GM23338 (cell line): Measurements from ENCODE around the gene COL26A1. TPM values are rescaled to one million over a fixed set of nuclear protein-coding genes. Genes with fewer than 3 reads are reported as not detected.

Experiments
- ATAC-seq: fragments of 200-7000 bp; cut with Tn5 transposase; 3 replicates; pipeline ENCODE4 v1.9.1; 2020
- DNase-seq: peaks from one replicate; pipeline ENCODE4 v3.0.0-alpha.2; 2015; ENCODE audit warnings: low spot score
- H2AFZ ChIP-seq: fragments of 200-600 bp; sonication (generic); 2 replicates; pipeline ENCODE4 v1.8.0; 2016; ENCODE audit warnings: antibody characterized with exemption, mild to moderate bottlenecking, moderate library complexity
- H3F3A ChIP-seq: fragments of 200-600 bp; sonication (generic); replicated peaks from 2 replicates; pipeline ENCODE4 v1.8.0; 2017; ENCODE audit warnings: antibody characterized with exemption, mixed run types, low read depth
- H3K27ac ChIP-seq: fragments of 200-600 bp; sonication (generic); 2 replicates; pipeline ENCODE4 v1.6.1; 2016; ENCODE audit warnings: low read depth
- H3K27me3 ChIP-seq: fragments of 200-600 bp; sonication (generic); 2 replicates; pipeline ENCODE4 v1.8.0; 2016; ENCODE audit warnings: mild to moderate bottlenecking, mixed run types, moderate library complexity; ENCODE audit not compliant: insufficient read depth
- H3K36me3 ChIP-seq: fragments of 200-600 bp; sonication (generic); 2 replicates; pipeline ENCODE4 v1.8.0; 2016; ENCODE audit warnings: mild to moderate bottlenecking; ENCODE audit not compliant: insufficient read depth
- H3K4me1 ChIP-seq: fragments of 200-600 bp; sonication (generic); 2 replicates; pipeline ENCODE4 v1.8.0; 2016; ENCODE audit warnings: mild to moderate bottlenecking, moderate library complexity; ENCODE audit not compliant: insufficient read depth
- H3K4me2 ChIP-seq: fragments of 200-600 bp; sonication (generic); 2 replicates; pipeline ENCODE4 v1.7.1; 2017; ENCODE audit warnings: mixed run types
- H3K4me3 ChIP-seq: fragments of 200-600 bp; sonication (generic); 2 replicates; pipeline ENCODE4 v1.6.1; 2016; ENCODE audit warnings: mixed run types
- H3K79me2 ChIP-seq: fragments of 200-600 bp; sonication (generic); replicated peaks from 2 replicates; pipeline ENCODE4 v1.8.0; 2017; ENCODE audit warnings: mild to moderate bottlenecking; ENCODE audit not compliant: insufficient read depth
- H3K9me2 ChIP-seq: fragments of 200-600 bp; sonication (generic); 2 replicates; pipeline ENCODE4 v1.8.0; 2017; ENCODE audit not compliant: insufficient read depth
- H4K20me1 ChIP-seq: fragments of 200-600 bp; sonication (generic); replicated peaks from 2 replicates; pipeline ENCODE4 v1.8.0; 2017; ENCODE audit warnings: mild to moderate bottlenecking; ENCODE audit not compliant: insufficient read depth
- H3K27ac Mint-ChIP-seq: 2 replicates; pipeline ENCODE4 v1.8.0; 2020; ENCODE audit warnings: inconsistent platforms, mild to moderate bottlenecking, moderate library complexity, mixed read lengths
- H3K27me3 Mint-ChIP-seq: 3 replicates; pipeline ENCODE4 v1.8.0; 2022; ENCODE audit warnings: low read depth, mild to moderate bottlenecking, moderate library complexity, mixed read lengths, inconsistent platforms; ENCODE audit not compliant: insufficient read depth, poor library complexity
- H3K36me3 Mint-ChIP-seq: 3 replicates; pipeline ENCODE4 v1.8.0; 2021; ENCODE audit warnings: low read depth, mild to moderate bottlenecking, inconsistent platforms, moderate library complexity, mixed read lengths
- H3K4me1 Mint-ChIP-seq: 3 replicates; pipeline ENCODE4 v1.8.0; 2020; ENCODE audit warnings: mild to moderate bottlenecking, inconsistent platforms, mixed read lengths
- H3K4me3 Mint-ChIP-seq: 3 replicates; pipeline ENCODE4 v1.8.0; 2021; ENCODE audit warnings: moderate library complexity, mild to moderate bottlenecking, inconsistent platforms, mixed read lengths
- H3K9me3 Mint-ChIP-seq: 3 replicates; pipeline ENCODE4 v1.8.0; 2020; ENCODE audit warnings: moderate library complexity, mild to moderate bottlenecking, inconsistent platforms, mixed read lengths
- CREB1 ChIP-seq: fragments of 250-450 bp; sonication (Bioruptor Pico); IDR thresholded peaks from 2 replicates; pipeline ENCODE4 v1.5.0; 2020; ENCODE audit warnings: low read depth, mild to moderate bottlenecking, moderate library complexity
- EZH2 ChIP-seq: fragments of 200-600 bp; sonication (generic); IDR thresholded peaks from one replicate; pipeline ENCODE4 v1.8.0; 2017; ENCODE audit warnings: antibody characterized with exemption, mild to moderate bottlenecking, low read depth; ENCODE audit not compliant: unreplicated experiment
- EZH2phosphoT487 ChIP-seq: fragments of 200-600 bp; sonication (generic); IDR thresholded peaks from one replicate; pipeline ENCODE4 v1.8.1; 2018; ENCODE audit warnings: antibody characterized with exemption; ENCODE audit not compliant: unreplicated experiment
- JUNB ChIP-seq: IDR thresholded peaks from one replicate; pipeline ENCODE4 v1.6.1; 2016; ENCODE audit warnings: antibody characterized with exemption; ENCODE audit not compliant: unreplicated experiment
- NANOG ChIP-seq: IDR thresholded peaks from 2 replicates; pipeline ENCODE4 v1.6.1; 2016; ENCODE audit warnings: antibody characterized with exemption, borderline replicate concordance
- POLR2AphosphoS5 ChIP-seq: IDR thresholded peaks from 2 replicates; pipeline ENCODE4 v1.6.1; 2016; ENCODE audit warnings: antibody characterized with exemption, low read depth
- STAT1 ChIP-seq: IDR thresholded peaks from one replicate; pipeline ENCODE4 v1.6.1; 2016; ENCODE audit warnings: antibody characterized with exemption; ENCODE audit not compliant: unreplicated experiment
- ZNF114 ChIP-seq: fragments of 250-450 bp; sonication (Bioruptor Pico); IDR thresholded peaks from 2 replicates; pipeline ENCODE4 v1.5.0; 2020; ENCODE audit warnings: mild to moderate bottlenecking, moderate library complexity
- ZNF331 ChIP-seq: fragments of 250-450 bp; sonication (Bioruptor Pico); IDR thresholded peaks from 2 replicates; pipeline ENCODE4 v1.5.0; 2020; ENCODE audit warnings: low read depth, mild to moderate bottlenecking, moderate library complexity
- polyA plus RNA-seq: library from polyadenylated mRNA; unstranded; fragments of >200 nt; fragmentation: Nextera tagmentation; extraction: Ambion mirVana; gene quantifications from 2 replicates; pipeline ENCODE4 v1.2.1, GENCODE V29; 2016
- total RNA-seq: library from RNA; depleted of rRNA; stranded (reverse); fragments of >200 nt; shearing (Covaris generic); gene quantifications from 2 replicates; pipeline ENCODE4 v1.2.3, GENCODE V29; 2014
- TF ChIP-seq, protein P1 (sequence below): IDR thresholded peaks from one replicate; pipeline ENCODE4 v1.6.1; 2018; ENCODE audit warnings: antibody characterized with exemption; ENCODE audit not compliant: unreplicated experiment
- TF ChIP-seq, protein P2 (sequence below), 2 experiments: fragments of 200-600 bp in 1 of 2; sonication (generic) in 1 of 2; conservative IDR thresholded peaks; 2 replicates each; pipeline versions ENCODE4 v1.5.1 to v1.6.1; 2016 to 2017; ENCODE audit warnings: antibody characterized with exemption in 2 of 2, low read depth in 2 of 2, mild to moderate bottlenecking in 2 of 2, moderate library complexity in 1 of 2
- TF ChIP-seq, protein P3 (sequence below): fragments of 250-450 bp; sonication (Bioruptor Pico); IDR thresholded peaks from 2 replicates; pipeline ENCODE4 v1.5.0; 2020; ENCODE audit warnings: mild to moderate bottlenecking, moderate library complexity
- TF ChIP-seq, protein P4 (sequence below): IDR thresholded peaks from 2 replicates; pipeline ENCODE4 v1.6.1; 2016; ENCODE audit warnings: antibody characterized with exemption

Gene COL26A1
- total and polyA plus RNA-seq, 2 experiments from 2014 or later = 17.8 to 55.0 TPM

DNA sequence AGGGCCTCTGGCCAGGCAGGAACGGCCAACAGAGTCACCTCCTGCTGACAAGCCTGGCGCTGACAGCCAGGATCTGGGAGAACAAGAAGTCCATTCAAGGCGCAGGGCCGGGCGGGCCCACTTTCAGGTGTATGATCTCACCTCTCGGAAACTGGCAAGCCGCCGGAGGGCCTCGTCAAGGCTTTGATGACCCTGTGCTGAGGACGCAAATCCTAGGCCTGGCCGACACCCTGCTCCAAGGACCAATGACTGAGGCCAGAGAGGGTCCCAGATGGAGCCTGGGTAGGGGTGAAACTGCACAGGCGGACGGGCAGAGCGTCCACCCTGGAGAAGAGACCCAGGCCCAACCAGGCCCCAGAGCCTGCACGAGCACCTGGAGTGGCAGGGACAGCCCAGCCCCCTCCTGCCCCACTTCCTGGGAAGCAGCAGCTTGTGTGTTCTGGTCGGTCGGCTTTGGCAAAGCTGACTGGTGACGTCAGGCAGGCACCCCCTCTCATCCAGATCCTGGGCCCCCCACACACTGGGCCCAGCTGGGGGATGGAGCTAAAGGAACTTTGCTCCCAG lies 235.8 kb downstream of the COL26A1 start:
- Histone ChIP-seq H3K27me3 (no peaks in the 10 kb centered on the region), H3K4me3 (no peak overlapping the region), H3K9me2 (no peaks in the 10 kb centered on the region), H3K27ac (no peak overlapping the region), H3K36me3 (no peaks in the 10 kb centered on the region), H3K4me2 (no peak overlapping the region), H3F3A (no peaks in the 10 kb centered on the region), H2AFZ (no peak overlapping the region), H4K20me1 (no peaks in the 10 kb centered on the region), H3K4me1 (no peaks in the 10 kb centered on the region), H3K79me2 (no peaks in the 10 kb centered on the region)
- no peak for ATAC-seq
- Mint-ChIP-seq H3K9me3 (no peaks in the 10 kb centered on the region), H3K27ac (no peak overlapping the region), H3K36me3 (no peaks in the 10 kb centered on the region), H3K4me1 (no peaks in the 10 kb centered on the region), H3K4me3 (no peak overlapping the region), H3K27me3 (peaks cover 3% of the 10 kb centered on the region)
- TF ChIP-seq, protein P1, sequence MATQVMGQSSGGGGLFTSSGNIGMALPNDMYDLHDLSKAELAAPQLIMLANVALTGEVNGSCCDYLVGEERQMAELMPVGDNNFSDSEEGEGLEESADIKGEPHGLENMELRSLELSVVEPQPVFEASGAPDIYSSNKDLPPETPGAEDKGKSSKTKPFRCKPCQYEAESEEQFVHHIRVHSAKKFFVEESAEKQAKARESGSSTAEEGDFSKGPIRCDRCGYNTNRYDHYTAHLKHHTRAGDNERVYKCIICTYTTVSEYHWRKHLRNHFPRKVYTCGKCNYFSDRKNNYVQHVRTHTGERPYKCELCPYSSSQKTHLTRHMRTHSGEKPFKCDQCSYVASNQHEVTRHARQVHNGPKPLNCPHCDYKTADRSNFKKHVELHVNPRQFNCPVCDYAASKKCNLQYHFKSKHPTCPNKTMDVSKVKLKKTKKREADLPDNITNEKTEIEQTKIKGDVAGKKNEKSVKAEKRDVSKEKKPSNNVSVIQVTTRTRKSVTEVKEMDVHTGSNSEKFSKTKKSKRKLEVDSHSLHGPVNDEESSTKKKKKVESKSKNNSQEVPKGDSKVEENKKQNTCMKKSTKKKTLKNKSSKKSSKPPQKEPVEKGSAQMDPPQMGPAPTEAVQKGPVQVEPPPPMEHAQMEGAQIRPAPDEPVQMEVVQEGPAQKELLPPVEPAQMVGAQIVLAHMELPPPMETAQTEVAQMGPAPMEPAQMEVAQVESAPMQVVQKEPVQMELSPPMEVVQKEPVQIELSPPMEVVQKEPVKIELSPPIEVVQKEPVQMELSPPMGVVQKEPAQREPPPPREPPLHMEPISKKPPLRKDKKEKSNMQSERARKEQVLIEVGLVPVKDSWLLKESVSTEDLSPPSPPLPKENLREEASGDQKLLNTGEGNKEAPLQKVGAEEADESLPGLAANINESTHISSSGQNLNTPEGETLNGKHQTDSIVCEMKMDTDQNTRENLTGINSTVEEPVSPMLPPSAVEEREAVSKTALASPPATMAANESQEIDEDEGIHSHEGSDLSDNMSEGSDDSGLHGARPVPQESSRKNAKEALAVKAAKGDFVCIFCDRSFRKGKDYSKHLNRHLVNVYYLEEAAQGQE = no peak
- TF ChIP-seq POLR2AphosphoS5 (no peak), NANOG (no peak), CREB1 (CRISPR knock-in tag) (no peak), EZH2phosphoT487 (no peak), STAT1 (no peak), JUNB (no peak), ZNF331 (CRISPR knock-in tag) (no peak), EZH2 (no peak), ZNF114 (CRISPR knock-in tag) (no peak)
- TF ChIP-seq, protein P2, sequence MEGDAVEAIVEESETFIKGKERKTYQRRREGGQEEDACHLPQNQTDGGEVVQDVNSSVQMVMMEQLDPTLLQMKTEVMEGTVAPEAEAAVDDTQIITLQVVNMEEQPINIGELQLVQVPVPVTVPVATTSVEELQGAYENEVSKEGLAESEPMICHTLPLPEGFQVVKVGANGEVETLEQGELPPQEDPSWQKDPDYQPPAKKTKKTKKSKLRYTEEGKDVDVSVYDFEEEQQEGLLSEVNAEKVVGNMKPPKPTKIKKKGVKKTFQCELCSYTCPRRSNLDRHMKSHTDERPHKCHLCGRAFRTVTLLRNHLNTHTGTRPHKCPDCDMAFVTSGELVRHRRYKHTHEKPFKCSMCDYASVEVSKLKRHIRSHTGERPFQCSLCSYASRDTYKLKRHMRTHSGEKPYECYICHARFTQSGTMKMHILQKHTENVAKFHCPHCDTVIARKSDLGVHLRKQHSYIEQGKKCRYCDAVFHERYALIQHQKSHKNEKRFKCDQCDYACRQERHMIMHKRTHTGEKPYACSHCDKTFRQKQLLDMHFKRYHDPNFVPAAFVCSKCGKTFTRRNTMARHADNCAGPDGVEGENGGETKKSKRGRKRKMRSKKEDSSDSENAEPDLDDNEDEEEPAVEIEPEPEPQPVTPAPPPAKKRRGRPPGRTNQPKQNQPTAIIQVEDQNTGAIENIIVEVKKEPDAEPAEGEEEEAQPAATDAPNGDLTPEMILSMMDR (conservative IDR thresholded peaks at IDR 0.05; ENCODE audit: low read depth in 2 of 2) = no peak
- TF ChIP-seq, protein P3, sequence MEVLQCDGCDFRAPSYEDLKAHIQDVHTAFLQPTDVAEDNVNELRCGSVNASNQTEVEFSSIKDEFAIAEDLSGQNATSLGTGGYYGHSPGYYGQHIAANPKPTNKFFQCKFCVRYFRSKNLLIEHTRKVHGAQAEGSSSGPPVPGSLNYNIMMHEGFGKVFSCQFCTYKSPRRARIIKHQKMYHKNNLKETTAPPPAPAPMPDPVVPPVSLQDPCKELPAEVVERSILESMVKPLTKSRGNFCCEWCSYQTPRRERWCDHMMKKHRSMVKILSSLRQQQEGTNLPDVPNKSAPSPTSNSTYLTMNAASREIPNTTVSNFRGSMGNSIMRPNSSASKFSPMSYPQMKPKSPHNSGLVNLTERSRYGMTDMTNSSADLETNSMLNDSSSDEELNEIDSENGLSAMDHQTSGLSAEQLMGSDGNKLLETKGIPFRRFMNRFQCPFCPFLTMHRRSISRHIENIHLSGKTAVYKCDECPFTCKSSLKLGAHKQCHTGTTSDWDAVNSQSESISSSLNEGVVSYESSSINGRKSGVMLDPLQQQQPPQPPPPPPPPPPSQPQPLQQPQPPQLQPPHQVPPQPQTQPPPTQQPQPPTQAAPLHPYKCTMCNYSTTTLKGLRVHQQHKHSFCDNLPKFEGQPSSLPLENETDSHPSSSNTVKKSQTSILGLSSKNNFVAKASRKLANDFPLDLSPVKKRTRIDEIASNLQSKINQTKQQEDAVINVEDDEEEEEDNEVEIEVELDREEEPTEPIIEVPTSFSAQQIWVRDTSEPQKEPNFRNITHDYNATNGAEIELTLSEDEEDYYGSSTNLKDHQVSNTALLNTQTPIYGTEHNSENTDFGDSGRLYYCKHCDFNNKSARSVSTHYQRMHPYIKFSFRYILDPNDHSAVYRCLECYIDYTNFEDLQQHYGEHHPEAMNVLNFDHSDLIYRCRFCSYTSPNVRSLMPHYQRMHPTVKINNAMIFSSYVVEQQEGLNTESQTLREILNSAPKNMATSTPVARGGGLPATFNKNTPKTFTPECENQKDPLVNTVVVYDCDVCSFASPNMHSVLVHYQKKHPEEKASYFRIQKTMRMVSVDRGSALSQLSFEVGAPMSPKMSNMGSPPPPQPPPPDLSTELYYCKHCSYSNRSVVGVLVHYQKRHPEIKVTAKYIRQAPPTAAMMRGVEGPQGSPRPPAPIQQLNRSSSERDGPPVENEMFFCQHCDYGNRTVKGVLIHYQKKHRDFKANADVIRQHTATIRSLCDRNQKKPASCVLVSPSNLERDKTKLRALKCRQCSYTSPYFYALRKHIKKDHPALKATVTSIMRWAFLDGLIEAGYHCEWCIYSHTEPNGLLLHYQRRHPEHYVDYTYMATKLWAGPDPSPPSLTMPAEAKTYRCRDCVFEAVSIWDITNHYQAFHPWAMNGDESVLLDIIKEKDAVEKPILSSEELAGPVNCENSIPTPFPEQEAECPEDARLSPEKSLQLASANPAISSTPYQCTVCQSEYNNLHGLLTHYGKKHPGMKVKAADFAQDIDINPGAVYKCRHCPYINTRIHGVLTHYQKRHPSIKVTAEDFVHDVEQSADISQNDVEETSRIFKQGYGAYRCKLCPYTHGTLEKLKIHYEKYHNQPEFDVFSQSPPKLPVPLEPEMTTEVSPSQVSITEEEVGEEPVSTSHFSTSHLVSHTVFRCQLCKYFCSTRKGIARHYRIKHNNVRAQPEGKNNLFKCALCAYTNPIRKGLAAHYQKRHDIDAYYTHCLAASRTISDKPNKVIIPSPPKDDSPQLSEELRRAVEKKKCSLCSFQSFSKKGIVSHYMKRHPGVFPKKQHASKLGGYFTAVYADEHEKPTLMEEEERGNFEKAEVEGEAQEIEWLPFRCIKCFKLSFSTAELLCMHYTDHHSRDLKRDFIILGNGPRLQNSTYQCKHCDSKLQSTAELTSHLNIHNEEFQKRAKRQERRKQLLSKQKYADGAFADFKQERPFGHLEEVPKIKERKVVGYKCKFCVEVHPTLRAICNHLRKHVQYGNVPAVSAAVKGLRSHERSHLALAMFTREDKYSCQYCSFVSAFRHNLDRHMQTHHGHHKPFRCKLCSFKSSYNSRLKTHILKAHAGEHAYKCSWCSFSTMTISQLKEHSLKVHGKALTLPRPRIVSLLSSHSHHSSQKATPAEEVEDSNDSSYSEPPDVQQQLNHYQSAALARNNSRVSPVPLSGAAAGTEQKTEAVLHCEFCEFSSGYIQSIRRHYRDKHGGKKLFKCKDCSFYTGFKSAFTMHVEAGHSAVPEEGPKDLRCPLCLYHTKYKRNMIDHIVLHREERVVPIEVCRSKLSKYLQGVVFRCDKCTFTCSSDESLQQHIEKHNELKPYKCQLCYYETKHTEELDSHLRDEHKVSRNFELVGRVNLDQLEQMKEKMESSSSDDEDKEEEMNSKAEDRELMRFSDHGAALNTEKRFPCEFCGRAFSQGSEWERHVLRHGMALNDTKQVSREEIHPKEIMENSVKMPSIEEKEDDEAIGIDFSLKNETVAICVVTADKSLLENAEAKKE (CRISPR knock-in tag) = no peak
- TF ChIP-seq, protein P4, sequence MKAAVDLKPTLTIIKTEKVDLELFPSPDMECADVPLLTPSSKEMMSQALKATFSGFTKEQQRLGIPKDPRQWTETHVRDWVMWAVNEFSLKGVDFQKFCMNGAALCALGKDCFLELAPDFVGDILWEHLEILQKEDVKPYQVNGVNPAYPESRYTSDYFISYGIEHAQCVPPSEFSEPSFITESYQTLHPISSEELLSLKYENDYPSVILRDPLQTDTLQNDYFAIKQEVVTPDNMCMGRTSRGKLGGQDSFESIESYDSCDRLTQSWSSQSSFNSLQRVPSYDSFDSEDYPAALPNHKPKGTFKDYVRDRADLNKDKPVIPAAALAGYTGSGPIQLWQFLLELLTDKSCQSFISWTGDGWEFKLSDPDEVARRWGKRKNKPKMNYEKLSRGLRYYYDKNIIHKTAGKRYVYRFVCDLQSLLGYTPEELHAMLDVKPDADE = no peak
- DNase-seq = no peak
